Activated CD4-positive, alpha-beta T cell treated with anti-CD3 and anti-CD28 coated beads, Interleukin-2, amount 10 ng/mL, durations not matched to agents 24 days and 14 days (primary cell): Measurements from ENCODE around the gene BMPR1B. TPM values are rescaled to one million over a fixed set of nuclear protein-coding genes. Genes with fewer than 3 reads are reported as not detected.

Experiments
- DNase-seq: peaks from one replicate; pipeline ENCODE4 v3.0.0; 2022
- H3K27ac Mint-ChIP-seq: one replicate; pipeline ENCODE4 v1.8.0; 2022; ENCODE audit warnings: mild to moderate bottlenecking, mixed read lengths
- H3K27me3 Mint-ChIP-seq: one replicate; pipeline ENCODE4 v1.8.0; 2022; ENCODE audit warnings: mixed read lengths
- H3K36me3 Mint-ChIP-seq: one replicate; pipeline ENCODE4 v1.8.0; 2022; ENCODE audit warnings: low read depth, mild to moderate bottlenecking, mixed read lengths
- H3K4me1 Mint-ChIP-seq: one replicate; pipeline ENCODE4 v1.8.0; 2021; ENCODE audit warnings: mixed read lengths
- H3K4me3 Mint-ChIP-seq: one replicate; pipeline ENCODE4 v1.8.0; 2022; ENCODE audit warnings: mild to moderate bottlenecking, moderate library complexity, mixed read lengths
- H3K9me3 Mint-ChIP-seq: one replicate; pipeline ENCODE4 v1.8.0; 2021; ENCODE audit warnings: mixed read lengths
- intact Hi-C: fragments of 100-400 bp; cut with micrococcal nuclease; formaldehyde crosslinking; loops from one replicate; pipeline ENCODE4 v1.15.1; 2023
- total RNA-seq: library from RNA; stranded (reverse); gene quantifications from 2 replicates; pipeline ENCODE4 v1.2.3, GENCODE V29; 2022

BMPR1B gene
- total RNA-seq, 1 donor from 2014 or later = not detected

GRCh38 chr4:94995684-94996394 is 238.1 kb downstream of the BMPR1B start:
- H3K27me3 Mint-ChIP-seq = no peaks in the 10 kb centered on the region
- H3K4me3 Mint-ChIP-seq = peak overlapping the region; percentile 16
- H3K9me3 Mint-ChIP-seq = no peaks in the 10 kb centered on the region
- H3K4me1 Mint-ChIP-seq = peaks cover 3% of the 10 kb centered on the region
- no peaks in the 10 kb centered on the region for H3K36me3 Mint-ChIP-seq
- no peak overlapping the region for H3K27ac Mint-ChIP-seq
- no peak for DNase-seq
- intact Hi-C loops = no loop called here

- H3K4me3 Mint-ChIP-seq = no peak overlapping the region
Observed at GRCh38 chr4:95000076-95000648, 242.4 kb downstream of the BMPR1B start.

GRCh38 chr4:95004912-95005311 is 247.2 kb downstream of the BMPR1B start:
- intact Hi-C loops = no loop called here
- H3K4me3 Mint-ChIP-seq = no peak overlapping the region
- H3K27me3 Mint-ChIP-seq = peaks cover 3% of the 10 kb centered on the region
- H3K36me3 Mint-ChIP-seq = no peaks in the 10 kb centered on the region
- no peaks in the 10 kb centered on the region for H3K4me1 Mint-ChIP-seq
- no peak for DNase-seq
- no peaks in the 10 kb centered on the region for H3K9me3 Mint-ChIP-seq
- H3K27ac Mint-ChIP-seq = no peak overlapping the region

More at GRCh38 chr4:95000076-95000648, 242.4 kb downstream of the BMPR1B start:
- intact Hi-C loops = no loop called here
- no peak for DNase-seq
- Mint-ChIP-seq H3K27ac (no peak overlapping the region), H3K9me3 (no peaks in the 10 kb centered on the region), H3K27me3 (peaks cover 3% of the 10 kb centered on the region), H3K4me1 (peaks cover 3% of the 10 kb centered on the region), H3K36me3 (no peaks in the 10 kb centered on the region)

- no peak overlapping the region for H3K27ac Mint-ChIP-seq
- H3K27me3 Mint-ChIP-seq = peaks cover 3% of the 10 kb centered on the region
- intact Hi-C loops = no loop called here
- DNase-seq = no peak
- no peaks in the 10 kb centered on the region for H3K4me1 Mint-ChIP-seq
- H3K4me3 Mint-ChIP-seq = no peak overlapping the region
- H3K9me3 Mint-ChIP-seq = no peaks in the 10 kb centered on the region
- no peaks in the 10 kb centered on the region for H3K36me3 Mint-ChIP-seq
Observed at GRCh38 chr4:95007998-95008397, 250.2 kb downstream of the BMPR1B start.

GRCh38 chr4:95013236-95013635 is 255.5 kb downstream of the BMPR1B start:
- intact Hi-C loops = no loop called here
- no peaks in the 10 kb centered on the region for H3K36me3 Mint-ChIP-seq

GRCh38 chr4:95014068-95014467 is 256.3 kb downstream of the BMPR1B start:
- peaks cover 3% of the 10 kb centered on the region for H3K27me3 Mint-ChIP-seq
- H3K9me3 Mint-ChIP-seq = no peaks in the 10 kb centered on the region
- intact Hi-C loops = no loop called here
- H3K4me1 Mint-ChIP-seq = no peaks in the 10 kb centered on the region
- H3K27ac Mint-ChIP-seq = no peak overlapping the region
- no peak overlapping the region for H3K4me3 Mint-ChIP-seq
- DNase-seq = no peak
- H3K36me3 Mint-ChIP-seq = no peaks in the 10 kb centered on the region

More at GRCh38 chr4:95013236-95013635, 255.5 kb downstream of the BMPR1B start:
- Mint-ChIP-seq H3K4me1 (no peaks in the 10 kb centered on the region), H3K4me3 (no peak overlapping the region), H3K27me3 (peaks cover 3% of the 10 kb centered on the region), H3K27ac (no peak overlapping the region), H3K9me3 (no peaks in the 10 kb centered on the region)
- DNase-seq = no peak

GRCh38 chr4:95017305-95018064 is 259.7 kb downstream of the BMPR1B start:
- H3K4me3 Mint-ChIP-seq = no peak overlapping the region
- no peak for DNase-seq
- intact Hi-C loops = no loop called here

GRCh38 chr4:95018785-95019184 is 261.0 kb downstream of the BMPR1B start:
- Mint-ChIP-seq H3K27me3 (no peaks in the 10 kb centered on the region), H3K4me3 (no peak overlapping the region), H3K36me3 (no peaks in the 10 kb centered on the region), H3K27ac (no peak overlapping the region), H3K4me1 (no peaks in the 10 kb centered on the region), H3K9me3 (no peaks in the 10 kb centered on the region)
- no peak for DNase-seq
- intact Hi-C loops = no loop called here

More at GRCh38 chr4:95017305-95018064, 259.7 kb downstream of the BMPR1B start:
- Mint-ChIP-seq H3K4me1 (no peaks in the 10 kb centered on the region), H3K36me3 (no peaks in the 10 kb centered on the region), H3K9me3 (no peaks in the 10 kb centered on the region), H3K27ac (no peak overlapping the region), H3K27me3 (no peaks in the 10 kb centered on the region)

- Mint-ChIP-seq H3K27ac (no peak overlapping the region), H3K27me3 (no peaks in the 10 kb centered on the region), H3K9me3 (no peaks in the 10 kb centered on the region), H3K4me1 (no peaks in the 10 kb centered on the region), H3K4me3 (no peak overlapping the region), H3K36me3 (no peaks in the 10 kb centered on the region)
- no peak for DNase-seq
- intact Hi-C loops = no loop called here
Observed at GRCh38 chr4:95020521-95020920, 262.8 kb downstream of the BMPR1B start.

- Mint-ChIP-seq H3K9me3 (no peaks in the 10 kb centered on the region), H3K27me3 (no peaks in the 10 kb centered on the region), H3K36me3 (no peaks in the 10 kb centered on the region), H3K27ac (no peak overlapping the region), H3K4me1 (no peaks in the 10 kb centered on the region), H3K4me3 (no peak overlapping the region)
- intact Hi-C loops = no loop called here
- no peak for DNase-seq
Observed at GRCh38 chr4:95021099-95021498, 263.3 kb downstream of the BMPR1B start.

- no peaks in the 10 kb centered on the region for H3K4me1 Mint-ChIP-seq
- H3K36me3 Mint-ChIP-seq = no peaks in the 10 kb centered on the region
- H3K27ac Mint-ChIP-seq = no peak overlapping the region
- no peaks in the 10 kb centered on the region for H3K9me3 Mint-ChIP-seq
- no peaks in the 10 kb centered on the region for H3K27me3 Mint-ChIP-seq
- DNase-seq = no peak
- no peak overlapping the region for H3K4me3 Mint-ChIP-seq
- intact Hi-C loops = no loop called here
Observed at GRCh38 chr4:95023110-95023509, 265.4 kb downstream of the BMPR1B start.

- no peak overlapping the region for H3K4me3 Mint-ChIP-seq
- intact Hi-C loops = no loop called here
- no peak for DNase-seq
- no peaks in the 10 kb centered on the region for H3K9me3 Mint-ChIP-seq
- no peaks in the 10 kb centered on the region for H3K36me3 Mint-ChIP-seq
- H3K27me3 Mint-ChIP-seq = no peaks in the 10 kb centered on the region
- H3K27ac Mint-ChIP-seq = no peak overlapping the region
- H3K4me1 Mint-ChIP-seq = no peaks in the 10 kb centered on the region
Observed at GRCh38 chr4:95027905-95028618, 270.3 kb downstream of the BMPR1B start.

GRCh38 chr4:95038791-95039190 is 281.0 kb downstream of the BMPR1B start:
- DNase-seq = no peak
- H3K4me1 Mint-ChIP-seq = no peaks in the 10 kb centered on the region
- no peaks in the 10 kb centered on the region for H3K27me3 Mint-ChIP-seq
- peaks cover 7% of the 10 kb centered on the region for H3K9me3 Mint-ChIP-seq
- no peaks in the 10 kb centered on the region for H3K36me3 Mint-ChIP-seq
- intact Hi-C loops = no loop called here
- no peak overlapping the region for H3K4me3 Mint-ChIP-seq
- no peak overlapping the region for H3K27ac Mint-ChIP-seq
